NB4 (cell line): ENCODE measurements around the gene NPR2.

ENCODE experiments used
- DNase-seq: peaks from one replicate; pipeline ENCODE4 v3.0.0; 2010; ENCODE audit warnings: low read depth
- H3K4me3 ChIP-seq: one replicate; pipeline ENCODE4 v1.5.1; 2011; ENCODE audit warnings: mild to moderate bottlenecking, low read depth, low read length, moderate library complexity
- MYC ChIP-seq: IDR thresholded peaks from 2 replicates; pipeline ENCODE4 v1.6.1; 2011; ENCODE audit warnings: low read depth, low read length
- POLR2A ChIP-seq: IDR thresholded peaks from 2 replicates; pipeline ENCODE4 v1.6.1; 2011; ENCODE audit warnings: mild to moderate bottlenecking; ENCODE audit not compliant: insufficient read length; ENCODE audit errors: extremely low read depth
- TF ChIP-seq, protein P1 (sequence below): IDR thresholded peaks from 2 replicates; pipeline ENCODE4 v1.6.1; 2011; ENCODE audit warnings: low read depth, low read length
- TF ChIP-seq, protein P2 (sequence below): IDR thresholded peaks from one replicate; pipeline ENCODE4 v1.5.1; 2012; ENCODE audit warnings: low read depth, low read length

Gene NPR2

DNA sequence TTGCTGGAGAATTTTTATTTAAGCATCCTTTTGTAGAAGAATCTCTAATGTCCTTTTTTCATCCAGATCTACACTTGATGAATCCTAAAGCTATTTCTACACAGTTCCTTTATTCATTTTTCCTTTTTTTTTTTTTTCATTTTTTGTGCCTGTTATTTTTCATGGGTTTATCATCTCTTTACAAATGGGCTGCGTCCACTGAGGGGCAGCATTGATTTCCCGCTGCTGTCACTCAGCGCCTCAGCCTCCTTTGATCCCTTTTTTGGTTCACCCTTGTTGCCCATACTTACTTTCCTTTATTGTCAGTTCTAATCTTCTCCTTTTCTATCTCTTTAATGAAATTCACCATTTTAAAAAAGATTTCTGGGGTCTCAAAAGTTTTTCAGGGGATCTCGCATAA lies 31.6 kb upstream of the NPR2 start:
- TF ChIP-seq, protein P1, sequence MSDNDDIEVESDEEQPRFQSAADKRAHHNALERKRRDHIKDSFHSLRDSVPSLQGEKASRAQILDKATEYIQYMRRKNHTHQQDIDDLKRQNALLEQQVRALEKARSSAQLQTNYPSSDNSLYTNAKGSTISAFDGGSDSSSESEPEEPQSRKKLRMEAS: no peak
- TF ChIP-seq MYC: no peak
- TF ChIP-seq, protein P2, sequence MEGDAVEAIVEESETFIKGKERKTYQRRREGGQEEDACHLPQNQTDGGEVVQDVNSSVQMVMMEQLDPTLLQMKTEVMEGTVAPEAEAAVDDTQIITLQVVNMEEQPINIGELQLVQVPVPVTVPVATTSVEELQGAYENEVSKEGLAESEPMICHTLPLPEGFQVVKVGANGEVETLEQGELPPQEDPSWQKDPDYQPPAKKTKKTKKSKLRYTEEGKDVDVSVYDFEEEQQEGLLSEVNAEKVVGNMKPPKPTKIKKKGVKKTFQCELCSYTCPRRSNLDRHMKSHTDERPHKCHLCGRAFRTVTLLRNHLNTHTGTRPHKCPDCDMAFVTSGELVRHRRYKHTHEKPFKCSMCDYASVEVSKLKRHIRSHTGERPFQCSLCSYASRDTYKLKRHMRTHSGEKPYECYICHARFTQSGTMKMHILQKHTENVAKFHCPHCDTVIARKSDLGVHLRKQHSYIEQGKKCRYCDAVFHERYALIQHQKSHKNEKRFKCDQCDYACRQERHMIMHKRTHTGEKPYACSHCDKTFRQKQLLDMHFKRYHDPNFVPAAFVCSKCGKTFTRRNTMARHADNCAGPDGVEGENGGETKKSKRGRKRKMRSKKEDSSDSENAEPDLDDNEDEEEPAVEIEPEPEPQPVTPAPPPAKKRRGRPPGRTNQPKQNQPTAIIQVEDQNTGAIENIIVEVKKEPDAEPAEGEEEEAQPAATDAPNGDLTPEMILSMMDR: no peak
- TF ChIP-seq POLR2A: no peak
- no peak for DNase-seq
- H3K4me3 ChIP-seq: no peak overlapping the region

DNA sequence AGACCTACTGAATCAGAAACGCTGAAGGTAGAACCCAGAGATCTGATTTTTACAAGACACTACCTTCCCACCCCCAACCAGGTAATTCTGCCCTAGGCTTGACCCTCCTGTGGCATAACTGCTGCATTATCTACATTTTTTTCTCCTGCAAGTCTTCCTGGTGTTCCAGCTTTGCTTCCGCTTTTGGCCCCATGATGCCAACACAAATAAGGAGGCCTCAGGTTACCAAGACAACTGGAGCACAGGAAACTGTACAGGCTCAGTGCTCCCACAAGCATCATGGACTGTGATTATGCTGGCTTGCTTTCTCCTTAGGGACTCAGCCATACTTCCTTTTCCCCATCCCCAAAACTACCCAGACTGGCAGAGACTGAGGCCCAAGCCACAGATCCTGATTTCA lies 30.7 kb upstream of the NPR2 start:
- TF ChIP-seq POLR2A (no peak), MYC (no peak)
- TF ChIP-seq, protein P2: no peak
- TF ChIP-seq, protein P1: no peak
- no peak overlapping the region for H3K4me3 ChIP-seq
- DNase-seq: no peak

DNA sequence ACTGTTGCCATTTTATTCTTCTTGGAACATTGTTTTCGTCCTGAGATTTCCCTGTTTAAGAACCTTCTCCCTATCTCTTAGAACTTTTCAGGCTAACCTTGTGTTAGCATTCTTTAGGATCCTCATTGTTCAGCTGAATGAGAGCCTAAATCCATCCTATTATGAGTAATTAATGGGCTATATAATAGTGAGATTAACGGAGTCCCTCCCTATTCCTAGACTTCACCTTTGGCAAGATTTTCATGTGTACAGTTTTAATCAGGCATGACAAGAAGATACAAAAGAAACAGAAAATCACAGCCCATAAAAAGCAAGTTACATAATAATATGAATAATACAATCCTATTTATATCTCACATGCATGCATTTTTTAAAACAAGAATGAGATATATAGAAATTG lies 28.2 kb upstream of the NPR2 start:
- TF ChIP-seq, protein P1: no peak
- TF ChIP-seq, protein P2: no peak
- no peak for TF ChIP-seq POLR2A
- TF ChIP-seq MYC: no peak
- no peak for DNase-seq
- no peak overlapping the region for H3K4me3 ChIP-seq

DNA sequence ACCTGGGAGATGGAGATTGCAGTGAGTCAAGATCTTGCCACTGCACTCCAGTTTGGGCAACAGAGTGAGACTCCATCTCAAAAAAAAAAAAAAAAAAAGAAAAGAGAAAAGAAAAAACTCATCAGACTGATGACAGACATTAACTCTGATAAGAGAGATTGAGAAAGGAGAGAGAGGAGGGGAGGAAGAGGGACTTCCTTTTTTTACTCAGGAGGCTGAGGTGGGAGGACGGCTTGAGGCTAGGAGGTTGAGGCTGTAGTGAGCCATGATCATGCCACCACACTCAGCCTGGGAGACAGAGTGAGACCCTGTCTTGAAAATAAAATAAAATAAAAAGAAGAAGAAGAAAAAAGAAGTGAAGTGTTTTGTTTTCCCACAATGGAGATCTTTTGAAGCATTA lies 27.6 kb upstream of the NPR2 start:
- peak; percentile 13 for DNase-seq
- no peak overlapping the region for H3K4me3 ChIP-seq
- TF ChIP-seq, protein P1: no peak
- TF ChIP-seq, protein P2: no peak
- no peak for TF ChIP-seq POLR2A
- TF ChIP-seq MYC: no peak

DNA sequence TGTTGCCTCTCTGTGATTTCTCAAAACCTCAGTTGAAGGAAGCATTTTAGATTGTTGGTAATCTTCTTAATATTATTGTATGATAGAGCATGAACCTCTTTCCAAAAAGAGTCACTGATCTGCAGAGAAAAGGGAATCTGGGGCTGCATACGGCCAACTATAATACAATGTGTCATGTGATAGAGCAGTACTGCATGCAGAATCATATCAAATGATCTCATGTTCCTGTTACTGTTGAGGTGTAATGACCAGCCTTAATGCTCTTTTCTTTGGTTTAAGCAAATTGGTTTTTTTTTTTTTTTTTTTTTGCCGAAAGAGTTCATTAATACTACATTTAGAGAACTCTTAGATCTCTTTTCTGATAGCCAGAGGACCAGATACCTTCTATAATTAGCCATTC lies 24.4 kb upstream of the NPR2 start:
- no peak for DNase-seq
- TF ChIP-seq POLR2A (no peak), MYC (no peak)
- TF ChIP-seq, protein P2: no peak
- TF ChIP-seq, protein P1: no peak
- H3K4me3 ChIP-seq: no peak overlapping the region

DNA sequence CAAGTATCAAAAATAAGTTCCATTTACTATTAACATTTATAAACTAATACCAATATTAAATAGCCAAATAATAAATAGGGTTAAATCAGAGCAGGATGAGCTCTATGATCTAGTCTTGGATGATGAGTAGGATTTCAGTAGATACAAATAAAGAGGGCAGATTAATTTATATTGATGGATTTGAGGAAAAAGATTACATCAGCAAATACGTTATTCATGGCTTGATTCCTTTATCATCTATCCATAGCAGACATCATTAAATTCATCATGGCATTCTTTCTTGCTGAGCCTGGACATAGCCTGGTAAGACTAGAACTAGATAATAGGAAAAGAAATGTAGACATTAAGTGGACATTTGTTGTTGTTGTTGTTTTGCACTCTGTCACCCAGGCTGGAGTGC lies 23.9 kb upstream of the NPR2 start:
- TF ChIP-seq POLR2A: no peak
- no peak for TF ChIP-seq MYC
- TF ChIP-seq, protein P1: no peak
- H3K4me3 ChIP-seq: no peak overlapping the region
- no peak for DNase-seq
